ENCODE results near the gene RAB23.

The RAB23 gene

GRCh38 chr6:57138026-57138425 lies 84.1 kb downstream of the RAB23 start:
- DNase-seq, result no peak

GRCh38 chr6:57137350-57137749 lies 84.8 kb downstream of the RAB23 start:
- no peak for DNase-seq

All from anterior cingulate cortex (tissue), 58 donors.